Endothelial cell of umbilical vein (primary cell): ENCODE data around the gene HLX. TPM values are rescaled to one million over a fixed set of nuclear protein-coding genes. Genes with fewer than 3 reads are reported as not detected.
A peak's percentile ranks its signal among the peaks of the same experiment; 100 is the strongest.

Source experiments
- BruUV-seq: library from RNA; stranded (reverse); fragments of 400-500 nt; replicated peaks from 2 replicates; lab custom pipeline; 2021; lab: Mats Ljungman, UMichigan
- CTCF ChIA-PET: fragments of 300-600, 350-600 bp; sonication (Branson Sonifier 250); formaldehyde crosslinking; loops from one replicate; lab custom pipeline; 2021; ENCODE audit warnings: antibody characterized with exemption, inconsistent platforms; lab: Charles Lee
- POLR2A ChIA-PET: fragments of 300-600, 350-600 bp; sonication (Branson Sonifier 250); formaldehyde crosslinking; loops from one replicate; lab custom pipeline; 2021; ENCODE audit warnings: antibody characterized with exemption, inconsistent platforms; lab: Charles Lee
- DNase-seq: peaks from one replicate; pipeline ENCODE4 v3.0.0-alpha.2; 2011; ENCODE audit warnings: low read depth, low spot score
- FAIRE-seq: peaks from 2 replicates; lab custom pipeline; 2011; peaks lifted over from hg19 to GRCh38; lab: Jason Lieb, UNC
- H2AFZ ChIP-seq: 2 replicates; pipeline ENCODE4 v1.6.0; 2012; ENCODE audit warnings: low read depth, low read length, control low read depth, inconsistent platforms
- H3K27ac ChIP-seq: 2 replicates; pipeline ENCODE4 v1.5.1; 2011; ENCODE audit warnings: low read depth, mild to moderate bottlenecking, control low read depth, low read length, moderate library complexity; ENCODE audit not compliant: insufficient read depth
- H3K27me3 ChIP-seq, 2 experiments: 2 replicates each; pipeline versions ENCODE4 v1.6.0 to v1.6.1; 2011; ENCODE audit warnings: low read length in 2 of 2, mixed read lengths in 1 of 2; ENCODE audit not compliant: control insufficient read depth in 2 of 2, insufficient read depth in 2 of 2
- H3K36me3 ChIP-seq, 2 experiments: 2 replicates in 1 of 2; 3 replicates in 1 of 2; pipeline ENCODE4 v1.5.1; 2011; ENCODE audit warnings: low read length in 2 of 2, mild to moderate bottlenecking in 1 of 2, moderate library complexity in 1 of 2; ENCODE audit not compliant: control insufficient read depth in 2 of 2, insufficient read depth in 2 of 2; ENCODE audit errors: extremely low read depth in 1 of 2
- H3K4me1 ChIP-seq: 3 replicates; pipeline ENCODE4 v1.5.1; 2011; ENCODE audit warnings: mild to moderate bottlenecking, low read length; ENCODE audit not compliant: control insufficient read depth, insufficient read depth; ENCODE audit errors: extremely low read depth
- H3K4me2 ChIP-seq: 2 replicates; pipeline ENCODE4 v1.6.1; 2011; ENCODE audit warnings: low read length, control low read depth, mixed read lengths; ENCODE audit not compliant: insufficient read depth
- H3K4me3 ChIP-seq, 3 experiments: fragments of 200-600 bp in 1 of 3; sonication (generic), shearing (Covaris generic) in 1 of 3; replicated peaks in 1 of 3; 2 replicates each; pipeline ENCODE4 v1.5.1; 2011 to 2016; ENCODE audit warnings: control low read depth in 3 of 3, low read length in 3 of 3, mild to moderate bottlenecking in 2 of 3, inconsistent platforms in 1 of 3, low read depth in 1 of 3, moderate library complexity in 1 of 3; ENCODE audit not compliant: insufficient read depth in 1 of 3
- H3K79me2 ChIP-seq: 2 replicates; pipeline ENCODE4 v1.6.0; 2012; ENCODE audit warnings: low read length, inconsistent platforms; ENCODE audit not compliant: control insufficient read depth, insufficient read depth
- H3K9ac ChIP-seq: replicated peaks from 2 replicates; pipeline ENCODE3; 2011; ENCODE audit warnings: low read length, control low read depth; ENCODE audit not compliant: insufficient read depth; ENCODE audit errors: extremely low read depth
- H3K9me1 ChIP-seq: replicated peaks from 3 replicates; pipeline ENCODE4 v1.6.0; 2011; ENCODE audit warnings: mild to moderate bottlenecking, low read length; ENCODE audit not compliant: control insufficient read depth, insufficient read depth; ENCODE audit errors: extremely low read depth
- H3K9me3 ChIP-seq: replicated peaks from 2 replicates; pipeline ENCODE4 v1.5.1; 2012; ENCODE audit warnings: low read length, inconsistent platforms; ENCODE audit not compliant: control insufficient read depth, insufficient read depth
- H4K20me1 ChIP-seq: replicated peaks from 2 replicates; pipeline ENCODE3; 2011; ENCODE audit warnings: mild to moderate bottlenecking, low read length; ENCODE audit not compliant: control insufficient read depth, insufficient read depth; ENCODE audit errors: extremely low read depth
- CTCF ChIP-seq, 2 donors: IDR thresholded peaks; 1 replicate in 1 of 2; 2 replicates in 1 of 2; pipeline ENCODE4 v1.5.1; 2011; ENCODE audit warnings: low read length in 2 of 2, mild to moderate bottlenecking in 2 of 2, moderate library complexity in 2 of 2, control low read depth in 1 of 2, inconsistent platforms in 1 of 2, low read depth in 1 of 2; ENCODE audit not compliant: insufficient read depth in 1 of 2; ENCODE audit errors: extremely low read depth in 1 of 2
- EZH2 ChIP-seq: IDR thresholded peaks from 2 replicates; pipeline ENCODE4 v1.6.1; 2012; ENCODE audit warnings: borderline replicate concordance, low read depth, mild to moderate bottlenecking, moderate library complexity, low read length, inconsistent platforms; ENCODE audit not compliant: severe bottlenecking
- FOS ChIP-seq: IDR thresholded peaks from 2 replicates; pipeline ENCODE4 v1.6.1; 2011; ENCODE audit warnings: mild to moderate bottlenecking, low read length, moderate library complexity, borderline replicate concordance; ENCODE audit not compliant: insufficient read depth
- GATA2 ChIP-seq: IDR thresholded peaks from 2 replicates; pipeline ENCODE4 v1.7.0; 2011; ENCODE audit warnings: low read depth, mild to moderate bottlenecking, moderate library complexity, mixed read lengths, low read length; ENCODE audit not compliant: insufficient read length, insufficient read depth
- JUN ChIP-seq: IDR thresholded peaks from 2 replicates; pipeline ENCODE4 v1.6.1; 2011; ENCODE audit warnings: borderline replicate concordance, low read depth; ENCODE audit not compliant: insufficient read length, insufficient read depth
- MAX ChIP-seq: IDR thresholded peaks from 2 replicates; pipeline ENCODE4 v1.6.1; 2011; ENCODE audit not compliant: insufficient read depth, insufficient read length
- MYC ChIP-seq: IDR thresholded peaks from one replicate; pipeline ENCODE4 v1.6.1; 2011; ENCODE audit warnings: mild to moderate bottlenecking, low read depth, low read length
- POLR2A ChIP-seq: IDR thresholded peaks from 2 replicates; pipeline ENCODE4 v1.6.1; 2012; ENCODE audit warnings: low read depth, mild to moderate bottlenecking, control low read depth, low read length
- dilution Hi-C: fragments of 300-500 bp; cut with MboI; formaldehyde crosslinking; loops from one replicate; pipeline ENCODE4 v1.15.0; 2019; ENCODE audit warnings: low sequenced_read_pairs; ENCODE audit not compliant: extremely low pct_ligation_motif_present
- intact Hi-C: fragments of 100-400 bp; cut with micrococcal nuclease; formaldehyde crosslinking; loops from one replicate; pipeline ENCODE4 v1.10.0; 2022
- polyA plus RNA-seq, 4 experiments: library from polyadenylated mRNA; depleted of rRNA in 3 of 4; stranded (reverse) in 3 of 4; unstranded in 1 of 4; fragments of >200 nt; gene quantifications; 2 replicates each; pipeline versions ENCODE4 v1.2.1 to v1.2.3, GENCODE V29; 2011 to 2012; ENCODE audit warnings: missing spikeins in 1 of 4
- total RNA-seq: library from RNA; stranded (reverse); gene quantifications from 2 replicates; pipeline ENCODE4 v1.2.3, GENCODE V29; 2021

HLX gene
- total and polyA plus RNA-seq, 2 donors (not counting 3 experiments of a cell fraction or from before 2014, with no cell fraction given): 7.5 to 39.1 TPM

GRCh38 chr1:220892997-220893700, 13.9 kb downstream of the HLX start:
- Histone ChIP-seq H3K4me3 (no peak overlapping the region), H3K9me1 (no peaks in the 10 kb centered on the region), H3K4me2 (no peak overlapping the region), H3K27ac (no peak overlapping the region), H3K79me2 (no peaks in the 10 kb centered on the region), H3K36me3 (no peaks in the 10 kb centered on the region), H3K4me1 (peaks cover 15% of the 10 kb centered on the region), H4K20me1 (no peaks in the 10 kb centered on the region), H3K9ac (no peak overlapping the region), H2AFZ (no peak overlapping the region), H3K27me3 (peaks cover 83 to 84% of the 10 kb centered on the region in 2 experiments), H3K9me3 (no peaks in the 10 kb centered on the region)
- ChIA-PET CTCF (interaction anchor here (1.5 kb wide), 1 partner anchor 310 kb away, joined by 5 read pairs; no protein-coding TSS in a partner anchor), POLR2A (no interaction called here)
- intact Hi-C loops (loop anchor here (2.0 to 5.0 kb wide), 3 partner anchors 14 to 849 kb away; partner anchors contain the start of genes DUSP10 and HLX), dilution Hi-C loops (no loop called here)
- DNase-seq (no peak), FAIRE-seq (no peak)
- TF ChIP-seq JUN (no peak), CTCF (IDR thresholded peaks at IDR 0.05; ENCODE audit: extremely low read depth in 1 of 2, insufficient read depth in 1 of 2, low read depth in 1 of 2, low read length in 2 of 2) (no peak), MAX (no peak)
- no TSS peak for BruUV-seq

- no peaks in the 10 kb centered on the region for H4K20me1 ChIP-seq
- FAIRE-seq (no peak), DNase-seq (no peak)
- BruUV-seq: no TSS peak
- H3K9me3 ChIP-seq: no peaks in the 10 kb centered on the region
- no peak for TF ChIP-seq MYC
- no peak for TF ChIP-seq POLR2A
- no peak for TF ChIP-seq JUN
- TF ChIP-seq MAX: no peak
- TF ChIP-seq GATA2: no peak
- no peak for TF ChIP-seq FOS
- no peak for TF ChIP-seq EZH2
- TF ChIP-seq CTCF (IDR thresholded peaks at IDR 0.05; ENCODE audit: extremely low read depth in 1 of 2, insufficient read depth in 1 of 2, low read depth in 1 of 2, low read length in 2 of 2): no peak
- no peak overlapping the region for H3K27ac ChIP-seq
- H2AFZ ChIP-seq: peak overlapping the region; percentile 82
- H3K79me2 ChIP-seq: no peaks in the 10 kb centered on the region
- no peaks in the 10 kb centered on the region for H3K36me3 ChIP-seq
- peaks cover 15% of the 10 kb centered on the region for H3K4me1 ChIP-seq
- ChIA-PET POLR2A (no interaction called here), CTCF (interaction anchor here (0.7 to 1.0 kb wide), 2 partner anchors 14 to 542 kb away, joined by 3 read pairs; no protein-coding TSS in a partner anchor)
- intact Hi-C loops: loop anchor here (2.0 to 5.0 kb wide), 3 partner anchors 15 to 849 kb away; partner anchors contain the start of genes DUSP10 and HLX
- H3K4me3 ChIP-seq: peak overlapping the region; percentile 22 to 44 (median 39)
- no peaks in the 10 kb centered on the region for H3K9me1 ChIP-seq
- no peak overlapping the region for H3K9ac ChIP-seq
- dilution Hi-C loops: no loop called here
- H3K27me3 ChIP-seq: peaks cover 78 to 79% of the 10 kb centered on the region in 2 experiments
- peak overlapping the region; percentile 78 for H3K4me2 ChIP-seq
Measured at GRCh38 chr1:220893701-220894024, 14.4 kb downstream of the HLX start.
